Dedifferentiated amniotic fluid mesenchymal stem cell (primary cell): ENCODE measurements around the gene ATXN7.
A peak's percentile ranks its signal among the peaks of the same experiment; 100 is the strongest.

Source experiments
- DNase-seq: peaks from one replicate; pipeline ENCODE4 v3.0.0-alpha.2; 2016; ENCODE audit errors: extremely low spot score

The ATXN7 gene

DNA sequence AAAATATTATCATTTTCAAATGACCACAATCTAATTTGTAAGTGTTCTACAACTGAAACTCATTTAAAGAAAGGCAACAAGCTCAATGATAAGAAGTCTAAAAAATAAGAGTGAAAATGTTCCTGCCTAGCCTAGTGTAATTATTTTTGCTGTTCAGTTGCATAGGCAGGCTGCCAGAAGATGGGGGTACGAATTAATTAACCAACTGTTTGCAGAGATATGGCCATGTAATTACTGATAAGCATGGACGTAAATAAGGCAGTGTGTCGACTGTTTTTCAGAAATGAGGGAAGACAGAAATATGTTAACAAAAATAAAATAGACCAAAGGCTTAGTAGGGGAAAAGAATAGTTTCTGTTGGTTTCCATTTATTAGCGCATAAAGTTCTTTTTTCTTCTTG, 73.3 kb downstream of the ATXN7 start:
- no peak for DNase-seq

DNA sequence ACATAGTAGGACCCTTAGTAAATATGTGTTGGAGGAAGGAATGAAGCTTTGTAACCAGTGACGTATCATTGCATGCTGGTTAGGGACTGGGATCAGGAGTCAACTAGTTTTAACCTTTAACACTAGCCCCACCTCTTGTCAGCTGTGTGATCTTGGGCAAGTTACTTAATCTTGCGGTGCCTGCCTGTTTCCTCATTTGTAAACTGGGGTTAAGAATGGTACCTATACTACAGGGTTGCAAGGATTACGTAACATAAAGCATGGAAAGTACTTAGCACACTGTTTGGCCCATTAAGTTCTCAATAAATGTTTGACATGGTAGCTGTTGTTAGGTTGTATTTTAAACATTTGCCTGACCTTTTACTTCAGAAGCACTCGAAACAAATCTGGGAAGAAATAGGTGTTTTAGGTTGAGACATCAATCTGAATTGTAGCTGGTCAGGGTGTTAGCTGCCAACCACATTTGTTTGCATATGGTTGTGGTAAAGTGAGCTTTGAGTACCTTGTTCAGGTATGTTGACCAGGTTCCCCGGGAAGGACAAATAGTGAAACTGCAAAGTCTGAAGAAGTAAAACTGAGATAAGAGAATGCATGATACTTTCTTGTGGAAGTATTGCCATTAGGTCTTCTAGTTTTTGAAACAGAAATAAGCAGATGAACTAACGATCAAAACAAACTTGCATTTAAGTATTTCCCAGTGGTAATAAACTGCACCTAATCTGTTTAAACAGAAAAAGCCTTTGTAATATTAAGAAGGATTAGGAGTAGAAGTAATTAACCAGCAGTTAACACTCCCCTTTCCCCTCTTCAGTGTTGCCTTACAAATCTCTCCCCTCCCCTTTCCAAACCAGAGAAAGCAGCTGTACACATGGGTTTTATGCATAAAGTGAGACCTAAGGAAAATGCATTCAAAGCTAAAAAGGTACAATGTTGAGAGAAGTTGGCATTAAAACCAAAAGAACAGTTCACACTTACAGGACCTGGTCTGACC, 74.3 kb downstream of the ATXN7 start:
- no peak for DNase-seq

DNA sequence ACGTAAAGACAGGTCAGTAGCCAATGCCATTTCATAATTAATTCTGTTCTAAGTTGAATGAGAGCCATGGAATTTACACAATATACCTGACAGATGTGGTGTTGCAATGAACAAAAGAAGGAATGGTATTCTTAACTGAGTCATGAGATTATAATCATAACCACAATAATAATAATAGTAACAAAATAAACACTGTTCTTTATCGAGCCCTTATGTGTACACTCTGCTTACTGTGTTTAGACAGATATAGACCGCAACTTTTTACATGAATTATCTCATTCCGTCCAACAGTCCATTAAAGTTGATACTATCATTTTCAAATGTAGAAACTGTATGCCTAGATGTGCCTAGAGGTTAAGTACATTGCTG, 76.7 kb downstream of the ATXN7 start:
- DNase-seq, result no peak

- no peak for DNase-seq
Measured at GRCh38 chr3:63942528-63942927, 78.9 kb downstream of the ATXN7 start.

DNA sequence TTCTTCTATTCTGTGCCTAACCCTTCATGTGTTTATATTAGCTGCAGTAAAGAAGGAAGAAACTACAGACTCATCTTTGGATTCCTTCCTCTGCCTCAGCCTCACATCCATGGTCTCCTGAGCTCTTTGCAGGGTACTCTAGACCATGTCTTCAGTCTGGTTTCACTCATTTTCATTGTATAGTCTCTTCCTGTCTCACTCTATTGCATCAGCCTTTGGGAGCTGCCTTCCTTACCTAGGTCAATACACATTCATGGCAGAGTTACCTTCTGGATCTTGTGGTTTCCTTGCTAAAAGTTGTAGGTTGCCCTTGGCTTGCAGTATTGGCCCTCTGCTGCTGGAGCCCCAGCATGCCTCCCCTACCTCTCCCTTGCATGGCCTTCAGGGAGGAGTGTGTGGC, 80.0 kb downstream of the ATXN7 start:
- DNase-seq, result no peak

DNA sequence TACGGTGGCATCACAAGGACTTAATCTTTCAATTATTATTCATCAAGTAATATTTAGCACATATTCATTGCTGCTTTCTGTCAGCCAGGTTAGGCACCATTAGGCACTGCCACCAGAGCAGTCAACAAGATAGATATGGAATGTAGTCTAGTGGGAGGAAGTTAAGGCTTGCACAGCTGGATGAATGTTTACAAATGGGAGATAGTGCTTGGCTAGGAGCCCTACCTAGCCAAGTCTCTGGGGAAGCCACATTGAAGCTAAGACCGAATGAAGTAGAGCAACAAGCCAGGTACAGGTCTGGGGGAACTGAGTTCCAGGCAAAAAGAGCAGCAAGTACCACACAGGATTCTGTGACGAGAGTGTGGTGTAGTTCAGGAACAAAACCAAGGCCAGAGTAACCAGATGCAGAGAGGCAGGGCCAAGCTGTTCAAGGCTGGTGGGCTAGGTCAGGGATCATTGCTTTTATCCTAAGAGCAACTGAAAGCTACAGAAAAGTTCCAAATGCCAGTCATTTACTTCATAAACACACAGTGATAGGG, 82.0 kb downstream of the ATXN7 start:
- no peak for DNase-seq

DNA sequence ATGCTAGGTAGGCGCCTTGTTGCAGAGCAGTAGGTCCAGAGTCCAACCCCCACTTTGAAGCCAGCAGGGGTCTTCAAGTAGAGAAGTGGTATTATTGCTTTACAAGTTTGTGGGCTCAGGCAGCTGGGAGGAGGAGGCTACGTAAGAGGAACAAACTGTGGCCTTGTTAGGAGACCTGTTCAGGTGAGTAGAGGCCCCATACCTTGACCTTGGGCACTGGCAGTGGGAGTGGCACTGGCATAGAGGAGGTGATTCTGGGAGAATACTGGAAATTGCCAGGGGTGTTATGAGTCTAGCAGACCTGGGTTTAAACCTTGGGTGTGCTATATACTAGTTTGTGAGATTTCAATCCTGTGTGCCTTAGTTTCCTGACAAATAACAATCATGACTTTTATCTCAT, 83.1 kb downstream of the ATXN7 start:
- no peak for DNase-seq

- no peak for DNase-seq
Measured at GRCh38 chr3:63947594-63947993, 83.9 kb downstream of the ATXN7 start.

DNA sequence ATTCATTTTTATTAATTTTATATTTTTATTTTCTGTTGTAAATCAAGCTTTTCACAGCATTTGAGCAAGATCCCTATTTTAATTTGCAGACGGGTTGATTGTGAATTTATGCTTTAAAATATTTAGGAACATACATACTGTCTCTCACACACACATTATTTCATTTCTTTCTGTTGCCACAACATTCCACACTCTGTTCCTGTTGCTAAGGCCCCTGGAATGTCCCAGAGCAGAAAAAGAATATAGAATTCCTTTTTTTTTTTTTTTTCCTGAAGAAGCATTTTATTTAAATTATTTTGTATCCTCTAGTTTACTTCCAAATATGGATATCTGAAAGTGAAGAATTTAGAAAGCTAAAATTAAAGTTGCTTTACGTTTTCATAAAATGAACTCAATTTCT, 85.3 kb downstream of the ATXN7 start:
- peak; percentile 78 for DNase-seq

DNA sequence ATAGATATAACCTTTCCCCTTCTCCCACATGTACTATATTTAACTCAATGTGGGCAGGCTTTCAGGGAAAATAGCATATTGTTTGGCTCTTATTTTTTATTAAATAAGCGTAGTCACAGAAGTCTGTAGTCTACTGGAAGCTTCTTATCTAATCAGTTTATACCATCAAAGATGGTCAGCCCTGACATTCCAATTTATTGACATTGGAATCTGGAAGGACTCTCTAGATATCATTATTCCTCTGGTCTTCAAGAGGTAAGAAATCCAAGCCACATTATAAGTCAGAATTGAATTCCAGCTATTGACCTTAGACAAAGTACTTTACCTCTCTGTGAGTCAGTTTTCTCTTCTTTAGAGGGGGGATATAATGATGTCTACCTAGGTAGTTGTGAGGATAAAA, 87.0 kb downstream of the ATXN7 start:
- no peak for DNase-seq

GRCh38 chr3:63951492-63952247, 88.0 kb downstream of the ATXN7 start:
- no peak for DNase-seq

GRCh38 chr3:63952248-63952594, 88.6 kb downstream of the ATXN7 start:
- no peak for DNase-seq

DNA sequence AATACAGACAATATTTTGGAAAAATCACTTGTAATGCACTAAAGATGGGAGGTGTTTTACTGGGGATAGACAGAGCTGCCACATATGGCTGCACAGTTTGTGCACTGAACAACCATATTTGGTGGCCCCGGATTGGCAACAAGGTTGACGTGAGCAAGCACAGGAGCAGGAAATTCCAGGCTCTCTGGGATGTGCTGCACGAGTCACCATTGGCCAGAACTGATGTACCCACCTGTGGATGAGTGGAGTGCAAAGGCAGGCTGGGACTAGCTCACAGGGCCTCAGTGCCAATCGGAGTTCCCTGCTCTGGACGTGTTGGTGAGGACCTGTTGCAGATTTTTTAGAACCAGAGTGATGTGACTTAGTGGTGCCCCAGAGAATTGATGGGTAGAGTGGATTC, 90.5 kb downstream of the ATXN7 start:
- no peak for DNase-seq

- no peak for DNase-seq
Measured at GRCh38 chr3:63955036-63955650, 91.5 kb downstream of the ATXN7 start.

GRCh38 chr3:63955830-63956545, 92.3 kb downstream of the ATXN7 start:
- DNase-seq, result no peak

DNA sequence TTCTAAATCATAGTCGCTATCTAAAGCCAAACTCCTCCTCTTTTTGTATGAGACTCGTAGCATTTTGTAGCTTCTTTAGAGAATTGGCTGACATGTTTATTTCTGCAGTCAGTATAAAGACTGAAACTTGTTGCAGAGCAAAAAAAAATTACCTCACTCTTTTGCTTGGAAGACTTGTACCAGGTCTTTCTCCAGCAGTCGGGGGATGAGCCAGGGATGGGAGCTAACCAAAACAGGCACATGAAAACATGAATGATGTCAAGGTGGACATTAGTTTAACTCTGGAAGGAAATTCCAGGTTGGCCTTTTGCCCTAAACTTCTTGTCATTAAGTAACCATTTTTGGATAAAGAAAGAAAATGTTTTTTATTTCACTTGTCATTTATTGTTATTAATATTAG, 95.5 kb downstream of the ATXN7 start:
- DNase-seq, result no peak

GRCh38 chr3:63960048-63960711, 96.5 kb downstream of the ATXN7 start:
- peak; percentile 62 for DNase-seq

GRCh38 chr3:63961891-63962290, 98.2 kb downstream of the ATXN7 start:
- no peak for DNase-seq

DNA sequence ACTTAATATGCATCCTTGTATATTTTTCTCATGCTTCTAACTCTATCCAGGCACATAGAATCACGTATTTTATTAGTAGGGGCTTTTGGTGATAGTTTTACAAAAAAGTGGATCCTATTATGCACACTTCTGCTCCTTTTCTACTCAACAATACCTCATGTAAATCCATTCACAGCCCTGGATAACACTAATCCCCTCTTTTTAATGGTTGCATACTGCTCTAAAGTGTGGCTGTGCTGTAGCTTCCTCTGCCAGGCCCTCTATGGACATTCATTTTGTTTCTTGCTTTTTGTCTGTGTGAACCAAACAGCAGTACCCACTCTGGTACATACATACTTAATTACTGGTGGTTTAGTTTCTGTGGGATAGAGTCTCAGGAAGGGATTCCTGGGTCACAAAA, 99.8 kb downstream of the ATXN7 start:
- no peak for DNase-seq

GRCh38 chr3:63964681-63965485, 101.2 kb downstream of the ATXN7 start:
- no peak for DNase-seq
